GM12872 (cell line): ENCODE measurements around the gene ROBO4.

Experiments used
- CTCF ChIP-seq: IDR thresholded peaks from 3 replicates; pipeline ENCODE4 v1.5.1; 2011; ENCODE audit warnings: low read depth, mild to moderate bottlenecking, low read length, moderate library complexity; ENCODE audit not compliant: insufficient read depth

The ROBO4 gene

DNA sequence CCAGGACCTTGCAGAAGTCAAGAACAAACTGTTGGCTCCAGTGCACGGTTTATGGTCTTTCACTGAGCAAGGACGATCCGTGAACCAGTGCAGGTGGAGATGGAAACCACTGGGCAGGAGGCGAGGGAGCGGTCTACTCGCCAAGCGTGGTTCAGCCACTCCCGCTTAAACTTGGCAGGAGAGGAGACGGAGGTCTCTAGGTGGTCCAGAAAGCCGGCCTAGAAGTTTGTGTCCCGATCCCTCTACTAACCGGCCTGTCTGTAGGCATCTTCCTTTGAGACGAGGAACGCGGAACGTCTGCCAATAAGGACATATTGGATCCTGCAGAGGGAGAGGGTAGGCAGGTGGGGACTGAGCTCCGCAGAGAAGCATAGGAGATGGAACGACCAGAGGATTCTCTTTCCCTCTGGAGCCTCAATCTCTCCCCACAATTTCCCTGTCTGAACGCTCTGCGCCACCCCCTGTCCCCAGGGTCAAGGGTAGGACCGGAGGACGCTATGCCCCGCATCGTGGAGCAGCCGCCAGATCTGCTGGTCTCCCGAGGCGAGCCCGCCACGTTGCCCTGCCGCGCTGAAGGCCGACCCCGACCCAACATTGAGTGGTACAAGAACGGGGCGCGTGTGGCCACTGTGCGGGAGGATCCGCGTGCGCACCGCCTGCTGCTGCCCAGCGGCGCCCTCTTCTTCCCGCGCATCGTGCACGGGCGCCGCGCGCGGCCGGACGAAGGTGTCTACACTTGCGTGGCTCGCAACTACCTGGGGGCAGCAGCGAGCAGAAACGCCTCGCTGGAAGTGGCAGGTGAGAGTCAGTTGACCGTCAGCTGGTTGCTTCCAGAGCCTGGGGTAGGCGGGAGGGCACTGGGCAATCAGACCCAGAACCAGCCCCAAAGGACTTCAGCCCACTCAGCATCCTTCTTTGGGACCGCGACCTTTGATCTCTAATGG lies 29.1 kb downstream of the ROBO4 start:
- 0 out of 3 replicates have a peak, but pooled peaks have one; percentile 8 for TF ChIP-seq CTCF

GRCh38 chr11:124867700-124868099 lies 30.0 kb downstream of the ROBO4 start:
- TF ChIP-seq CTCF: peak; percentile 53; the same call in 2 of the 3 replicates

GRCh38 chr11:124865902-124866851 lies 31.5 kb downstream of the ROBO4 start:
- peak; percentile 52; the same call in 1 of the 3 replicates for TF ChIP-seq CTCF

DNA sequence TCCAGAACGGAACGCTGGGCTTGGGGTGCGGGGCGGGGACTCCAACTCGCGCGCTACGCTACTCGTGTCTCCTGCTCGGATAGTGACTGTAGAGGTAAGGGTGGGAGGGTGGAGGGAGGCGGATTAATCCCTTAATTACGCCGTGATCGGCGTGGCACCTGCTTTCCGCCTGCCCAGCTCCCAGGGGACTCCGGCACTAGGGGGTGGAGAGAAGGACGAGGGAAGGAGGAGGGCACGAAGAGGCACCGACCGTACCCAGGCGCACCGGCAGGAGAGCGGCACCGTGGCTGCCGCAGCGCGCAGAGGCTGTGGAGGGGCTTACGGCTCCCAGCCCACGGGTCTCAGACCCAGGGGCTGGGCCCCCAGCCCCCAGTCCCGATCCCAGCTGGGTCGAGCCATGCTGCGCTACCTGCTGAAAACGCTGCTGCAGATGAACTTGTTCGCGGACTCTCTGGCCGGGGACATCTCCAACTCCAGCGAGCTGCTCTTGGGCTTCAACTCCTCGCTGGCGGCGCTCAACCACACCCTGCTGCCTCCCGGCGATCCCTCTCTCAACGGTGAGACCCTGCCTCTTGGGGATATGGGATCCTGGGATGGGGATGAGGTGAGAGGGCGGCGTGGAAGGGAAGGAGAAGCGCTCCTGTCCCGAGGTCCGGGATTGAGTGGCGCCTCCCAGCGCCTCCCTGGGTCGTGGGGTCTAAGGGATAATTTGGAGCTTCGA lies 32.3 kb downstream of the ROBO4 start, which contains the start of gene ROBO3:
ROBO3 (plus strand) TSS at position 252 of the 721 bp plus-strand sequence; CDS start at position 398, 146 bp downstream.
- TF ChIP-seq CTCF: no peak

GRCh38 chr11:124864892-124865180 lies 32.8 kb downstream of the ROBO4 start:
- no peak for TF ChIP-seq CTCF

GRCh38 chr11:124864176-124864891 lies 33.3 kb downstream of the ROBO4 start:
- no peak for TF ChIP-seq CTCF
